ENCODE results near the gene ELOVL7. TPM values are rescaled to one million over a fixed set of nuclear protein-coding genes. Genes with fewer than 3 reads are reported as not detected.

The ELOVL7 gene
- polyA plus RNA-seq (2012; ENCODE audit: low read depth, missing spikeins) = 0.85 TPM

DNA sequence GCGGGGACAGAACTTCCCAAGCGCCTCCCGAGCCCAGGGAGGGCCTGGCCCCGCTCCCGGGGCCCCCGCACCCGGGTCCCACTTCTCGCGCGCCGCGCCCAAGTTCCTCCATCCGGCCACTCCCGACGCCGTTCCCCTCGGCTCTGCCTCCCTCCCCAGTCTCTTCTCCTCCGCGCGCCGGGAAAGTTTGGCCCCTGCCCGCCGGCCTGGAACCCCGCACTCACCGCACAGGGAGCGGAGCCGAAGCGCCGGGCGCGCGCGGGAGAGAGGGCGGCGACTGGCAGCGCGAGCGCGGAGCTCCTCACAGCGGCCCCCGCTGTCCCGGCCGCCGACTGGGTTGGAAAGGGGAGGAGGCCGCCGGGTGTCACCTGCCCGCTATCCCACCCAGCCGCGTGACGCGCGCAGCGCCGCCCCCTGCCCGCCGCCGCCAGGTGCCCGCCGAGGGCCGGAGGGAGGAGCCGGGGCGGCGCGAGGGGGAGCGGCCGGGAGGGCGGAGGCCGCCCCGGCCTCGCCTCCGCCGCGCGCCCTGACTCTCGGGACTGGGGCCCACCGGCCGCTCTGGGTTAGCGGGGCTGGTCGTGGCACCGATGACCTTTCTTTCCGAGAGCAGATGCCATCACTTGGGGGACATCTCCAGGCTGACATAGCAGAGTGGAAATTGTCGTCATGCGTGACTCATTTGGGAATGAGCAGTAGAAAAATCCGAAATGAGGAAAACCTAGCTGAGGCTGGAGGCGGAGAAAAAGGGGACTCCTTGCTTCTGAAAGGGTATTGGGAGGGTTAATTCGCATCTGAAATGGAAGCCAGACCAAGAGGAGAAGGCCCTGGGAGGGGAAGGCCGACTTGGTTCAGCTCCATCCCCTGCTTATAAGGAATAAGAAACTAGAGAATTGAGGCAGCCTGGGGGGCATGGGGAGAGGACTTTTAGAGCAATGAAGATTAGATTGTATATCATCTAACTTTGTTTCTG, at the start of gene ELOVL7:
Gene ELOVL7 (minus strand): TSS at position 334 of the 970 bp plus-strand sequence. CDS start 56,872 bp downstream, outside the sequence.
- DNase-seq (ENCODE audit: insufficient read length, low spot score) (peak; percentile 81), FAIRE-seq (peak; percentile 96)
- no peak for TF ChIP-seq TAF1 (IDR thresholded peaks at IDR 0.05; ENCODE audit: low read depth, low read length)
- no peak for TF ChIP-seq POLR2AphosphoS5 (IDR thresholded peaks at IDR 0.05; ENCODE audit: low read depth, low read length)
- no peak for TF ChIP-seq PAX5 (IDR thresholded peaks at IDR 0.05; ENCODE audit: insufficient read depth, low read length, severe bottlenecking)
- no peak for TF ChIP-seq POLR2A (IDR thresholded peaks at IDR 0.05; ENCODE audit: low read depth, low read length)
- TF ChIP-seq SPI1 (IDR thresholded peaks at IDR 0.05; ENCODE audit: low read depth, low read length) = no peak
- TF ChIP-seq POU2F2 (IDR thresholded peaks at IDR 0.05; ENCODE audit: low read depth, low read length) = no peak

- TF ChIP-seq PAX5 (IDR thresholded peaks at IDR 0.05; ENCODE audit: insufficient read depth, low read length, severe bottlenecking) = no peak
- no peak for FAIRE-seq
These were observed 49.5 kb upstream of the ELOVL7 start for GRCh38 chr5:60893521-60893920.

GRCh38 chr5:60891667-60892066, 47.6 kb upstream of the ELOVL7 start:
- DNase-seq (ENCODE audit: insufficient read length, low spot score) (no peak), FAIRE-seq (no peak)
- TF ChIP-seq TAF1 (IDR thresholded peaks at IDR 0.05; ENCODE audit: low read depth, low read length) (no peak), POLR2A (IDR thresholded peaks at IDR 0.05; ENCODE audit: low read depth, low read length) (no peak), POLR2AphosphoS5 (IDR thresholded peaks at IDR 0.05; ENCODE audit: low read depth, low read length) (no peak)

More at GRCh38 chr5:60893521-60893920, 49.5 kb upstream of the ELOVL7 start:
- no peak for DNase-seq (ENCODE audit: insufficient read length, low spot score)

DNA sequence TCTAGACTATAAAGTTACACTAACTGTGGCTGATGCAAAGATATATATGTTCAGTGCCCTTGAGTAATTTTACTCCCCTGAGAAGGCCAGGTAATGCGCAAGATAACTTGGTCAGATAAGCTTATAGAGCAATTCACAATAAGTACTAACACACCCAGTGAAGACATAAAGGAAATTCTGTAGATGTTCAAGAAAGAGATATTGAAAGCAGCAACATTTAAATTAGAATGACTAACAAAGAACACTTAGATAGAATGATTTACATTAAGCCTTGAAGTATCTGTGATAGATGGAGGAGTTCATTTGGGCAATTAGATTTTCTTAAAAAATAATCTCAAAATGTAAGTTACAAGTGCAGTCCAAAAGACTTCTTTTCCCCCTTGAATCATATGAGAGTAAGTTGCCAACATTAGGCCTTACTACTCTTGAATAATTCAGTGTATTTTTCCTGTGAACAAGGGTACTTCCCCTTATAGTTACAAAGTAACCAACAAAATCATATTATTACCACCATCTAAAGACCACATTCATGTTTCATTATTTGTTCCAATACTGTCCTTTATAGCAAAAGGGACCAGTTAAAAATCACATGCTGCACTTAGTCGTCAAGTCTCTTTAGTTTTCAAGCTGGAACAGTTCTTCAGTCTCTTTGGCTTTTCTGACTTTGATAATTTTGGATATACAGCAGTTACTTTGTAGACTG, 44.4 kb upstream of the ELOVL7 start:
- DNase-seq (ENCODE audit: insufficient read length, low spot score) = no peak
- FAIRE-seq = no peak
- TF ChIP-seq TAF1 (IDR thresholded peaks at IDR 0.05; ENCODE audit: low read depth, low read length) (no peak), POLR2AphosphoS5 (IDR thresholded peaks at IDR 0.05; ENCODE audit: low read depth, low read length) (no peak), PAX5 (IDR thresholded peaks at IDR 0.05; ENCODE audit: insufficient read depth, low read length, severe bottlenecking) (no peak), POU2F2 (IDR thresholded peaks at IDR 0.05; ENCODE audit: low read depth, low read length) (no peak), POLR2A (IDR thresholded peaks at IDR 0.05; ENCODE audit: low read depth, low read length) (no peak), SPI1 (IDR thresholded peaks at IDR 0.05; ENCODE audit: low read depth, low read length) (no peak)

- FAIRE-seq (no peak), DNase-seq (ENCODE audit: insufficient read length, low spot score) (no peak)
- no peak for TF ChIP-seq SPI1 (IDR thresholded peaks at IDR 0.05; ENCODE audit: low read depth, low read length)
- no peak for TF ChIP-seq POU2F2 (IDR thresholded peaks at IDR 0.05; ENCODE audit: low read depth, low read length)
- no peak for TF ChIP-seq PAX5 (IDR thresholded peaks at IDR 0.05; ENCODE audit: insufficient read depth, low read length, severe bottlenecking)
- TF ChIP-seq POLR2A (IDR thresholded peaks at IDR 0.05; ENCODE audit: low read depth, low read length) = no peak
These were observed 43.7 kb upstream of the ELOVL7 start for GRCh38 chr5:60887746-60888145.

DNA sequence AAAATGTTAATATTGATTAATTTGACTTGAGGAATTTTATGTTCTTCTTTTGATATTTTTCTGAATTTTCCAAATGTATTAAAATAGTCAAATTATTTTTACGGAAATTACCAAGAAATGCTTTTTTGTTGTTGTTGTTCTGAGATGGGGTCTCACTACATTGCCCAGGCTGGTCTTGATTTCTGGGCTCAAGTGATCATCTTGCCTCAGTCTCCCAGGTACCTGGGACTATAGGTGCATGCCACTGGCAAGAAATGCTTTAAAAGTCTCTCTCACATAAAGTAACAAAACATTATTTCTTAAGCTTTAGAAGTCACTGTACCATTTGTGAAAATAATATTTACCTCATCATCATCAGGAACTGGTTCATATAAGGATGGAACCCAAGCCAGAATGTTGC, 43.0 kb upstream of the ELOVL7 start:
- FAIRE-seq = no peak
- no peak for TF ChIP-seq TAF1 (IDR thresholded peaks at IDR 0.05; ENCODE audit: low read depth, low read length)
- no peak for TF ChIP-seq POLR2A (IDR thresholded peaks at IDR 0.05; ENCODE audit: low read depth, low read length)
- TF ChIP-seq POU2F2 (IDR thresholded peaks at IDR 0.05; ENCODE audit: low read depth, low read length) = no peak
- no peak for TF ChIP-seq POLR2AphosphoS5 (IDR thresholded peaks at IDR 0.05; ENCODE audit: low read depth, low read length)
- TF ChIP-seq SPI1 (IDR thresholded peaks at IDR 0.05; ENCODE audit: low read depth, low read length) = no peak
- no peak for TF ChIP-seq PAX5 (IDR thresholded peaks at IDR 0.05; ENCODE audit: insufficient read depth, low read length, severe bottlenecking)
- DNase-seq (ENCODE audit: insufficient read length, low spot score) = no peak

DNA sequence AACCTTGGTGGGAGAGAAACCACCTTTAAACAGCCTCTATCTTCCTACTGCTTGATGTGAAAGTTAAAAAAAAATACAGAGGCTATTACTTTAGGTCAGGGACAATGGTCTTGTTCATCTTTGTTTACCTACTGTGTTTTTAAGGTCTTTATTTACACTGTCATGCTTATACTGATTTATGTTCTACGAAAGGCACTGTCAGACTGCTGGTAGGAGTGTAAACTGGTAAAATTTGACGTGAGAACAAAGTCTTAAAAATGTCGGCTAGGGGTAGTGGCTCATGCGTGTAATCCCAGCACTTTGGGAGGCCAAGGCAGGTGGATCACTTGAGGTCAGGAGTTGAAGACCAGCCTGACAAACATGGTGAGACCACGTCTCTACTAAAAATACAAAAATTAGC, 42.1 kb upstream of the ELOVL7 start:
- FAIRE-seq (no peak), DNase-seq (ENCODE audit: insufficient read length, low spot score) (no peak)
- TF ChIP-seq POLR2A (IDR thresholded peaks at IDR 0.05; ENCODE audit: low read depth, low read length) (no peak), SPI1 (IDR thresholded peaks at IDR 0.05; ENCODE audit: low read depth, low read length) (no peak), POLR2AphosphoS5 (IDR thresholded peaks at IDR 0.05; ENCODE audit: low read depth, low read length) (no peak), POU2F2 (IDR thresholded peaks at IDR 0.05; ENCODE audit: low read depth, low read length) (no peak), TAF1 (IDR thresholded peaks at IDR 0.05; ENCODE audit: low read depth, low read length) (no peak), PAX5 (IDR thresholded peaks at IDR 0.05; ENCODE audit: insufficient read depth, low read length, severe bottlenecking) (no peak)

DNA sequence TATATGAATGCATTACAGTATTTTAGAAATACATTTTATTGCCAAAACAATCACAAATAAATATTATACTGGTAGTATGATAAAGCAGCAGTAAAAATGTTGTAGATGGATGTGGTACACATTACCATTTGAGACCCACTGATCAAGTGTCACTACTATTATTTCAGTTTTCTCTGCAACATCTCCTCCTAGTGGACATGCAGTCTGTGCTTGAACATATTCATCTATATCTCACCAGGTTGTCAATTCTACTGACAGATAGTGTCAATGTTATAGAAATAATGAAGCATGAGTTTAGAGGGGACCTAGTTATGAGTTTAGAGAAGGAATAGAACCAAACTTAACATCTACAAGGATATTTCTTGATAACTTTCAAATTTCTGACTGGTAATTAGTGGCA, 39.2 kb upstream of the ELOVL7 start:
- TF ChIP-seq POU2F2 (IDR thresholded peaks at IDR 0.05; ENCODE audit: low read depth, low read length) (no peak), POLR2AphosphoS5 (IDR thresholded peaks at IDR 0.05; ENCODE audit: low read depth, low read length) (no peak), TAF1 (IDR thresholded peaks at IDR 0.05; ENCODE audit: low read depth, low read length) (no peak), PAX5 (IDR thresholded peaks at IDR 0.05; ENCODE audit: insufficient read depth, low read length, severe bottlenecking) (no peak), SPI1 (IDR thresholded peaks at IDR 0.05; ENCODE audit: low read depth, low read length) (no peak), POLR2A (IDR thresholded peaks at IDR 0.05; ENCODE audit: low read depth, low read length) (no peak)
- DNase-seq (ENCODE audit: insufficient read length, low spot score) (no peak), FAIRE-seq (peak; percentile 72)

GRCh38 chr5:60872892-60873291, 28.8 kb upstream of the ELOVL7 start:
- DNase-seq (ENCODE audit: insufficient read length, low spot score) (no peak), FAIRE-seq (no peak)
- no peak for TF ChIP-seq PAX5 (IDR thresholded peaks at IDR 0.05; ENCODE audit: insufficient read depth, low read length, severe bottlenecking)
- no peak for TF ChIP-seq TAF1 (IDR thresholded peaks at IDR 0.05; ENCODE audit: low read depth, low read length)
- TF ChIP-seq POLR2A (IDR thresholded peaks at IDR 0.05; ENCODE audit: low read depth, low read length) = no peak
- no peak for TF ChIP-seq SPI1 (IDR thresholded peaks at IDR 0.05; ENCODE audit: low read depth, low read length)
- no peak for TF ChIP-seq POLR2AphosphoS5 (IDR thresholded peaks at IDR 0.05; ENCODE audit: low read depth, low read length)
- TF ChIP-seq POU2F2 (IDR thresholded peaks at IDR 0.05; ENCODE audit: low read depth, low read length) = no peak

Data from GM12891 (cell line).